Measurements from ENCODE around the gene TTC28. TPM values are rescaled to one million over a fixed set of nuclear protein-coding genes. Genes with fewer than 3 reads are reported as not detected.
"Not testable (repeated sequence)": the region's sequence is repeated elsewhere in the genome, so short reads cannot be mapped to it uniquely, and the experiment has no call there.

Gene TTC28
- total and polyA plus RNA-seq, 12 donors = 3.4 to 75.6 (median 28.6) TPM

GRCh38 chr22:28465841-28466240, 213.8 kb downstream of the TTC28 start:
- no peak for DNase-seq
- Histone ChIP-seq H3K27ac (no peak overlapping the region), H3K36me3 (replicated peaks in 1 of 2) (no peaks in the 10 kb centered on the region), H3K9me3 (replicated peaks in 1 of 3) (no peaks in the 10 kb centered on the region), H3K4me1 (replicated peaks in 1 of 2) (no peaks in the 10 kb centered on the region), H3K27me3 (no peaks in the 10 kb centered on the region), H3K4me3 (no peak overlapping the region)
- WGBS, 4 donors = 85 to 97% (median 94%) methylated on average over 1 of the region's 1 CpG
- intact Hi-C loops (cut with DNase I) = no loop called here
- TF ChIP-seq CTCF (IDR thresholded peaks at IDR 0.05) = no peak
- no peak for TF ChIP-seq POLR2A (IDR thresholded peaks at IDR 0.05)

GRCh38 chr22:28464127-28464526, 215.5 kb downstream of the TTC28 start:
- intact Hi-C loops (cut with DNase I) = no loop called here
- H3K4me1 ChIP-seq (replicated peaks in 1 of 2) = no peaks in the 10 kb centered on the region
- WGBS, 4 donors = 50 to 71% (median 67%) methylated on average over 1 of the region's 1 CpG
- H3K4me3 ChIP-seq = no peak overlapping the region
- DNase-seq = no peak
- no peaks in the 10 kb centered on the region for H3K9me3 ChIP-seq (replicated peaks in 1 of 3)
- H3K36me3 ChIP-seq (replicated peaks in 1 of 2) = no peaks in the 10 kb centered on the region
- TF ChIP-seq POLR2A (IDR thresholded peaks at IDR 0.05) = no peak
- no peak for TF ChIP-seq CTCF (IDR thresholded peaks at IDR 0.05)
- H3K27ac ChIP-seq = no peak overlapping the region
- no peaks in the 10 kb centered on the region for H3K27me3 ChIP-seq

GRCh38 chr22:28463408-28463807, 216.2 kb downstream of the TTC28 start:
- H3K4me3 ChIP-seq; H3K4me1 ChIP-seq (replicated peaks in 1 of 2); H3K27ac ChIP-seq; H3K9me3 ChIP-seq (replicated peaks in 1 of 3); H3K36me3 ChIP-seq (replicated peaks in 1 of 2); H3K27me3 ChIP-seq; intact Hi-C loops (cut with DNase I); DNase-seq: not testable (repeated sequence)
- WGBS, 4 donors = 82 to 100% (median 94%) methylated on average over 1 of the region's 1 CpG

- intact Hi-C loops (cut with DNase I) = no loop called here
- H3K9me3 ChIP-seq (replicated peaks in 1 of 3) = no peaks in the 10 kb centered on the region
- H3K27ac ChIP-seq = no peak overlapping the region
- no peaks in the 10 kb centered on the region for H3K36me3 ChIP-seq (replicated peaks in 1 of 2)
- DNase-seq = no peak
- no peak overlapping the region for H3K4me3 ChIP-seq
- H3K27me3 ChIP-seq = no peaks in the 10 kb centered on the region
- TF ChIP-seq POLR2A (IDR thresholded peaks at IDR 0.05) (no peak), CTCF (IDR thresholded peaks at IDR 0.05) (no peak)
- H3K4me1 ChIP-seq (replicated peaks in 1 of 2) = no peaks in the 10 kb centered on the region
- WGBS, 4 donors = 90 to 96% (median 93%) methylated on average over 2 of the region's 2 CpGs
Measured at GRCh38 chr22:28462901-28463300, 216.7 kb downstream of the TTC28 start.

GRCh38 chr22:28462041-28462440, 217.6 kb downstream of the TTC28 start:
- no peaks in the 10 kb centered on the region for H3K36me3 ChIP-seq (replicated peaks in 1 of 2)
- no peaks in the 10 kb centered on the region for H3K27me3 ChIP-seq
- intact Hi-C loops (cut with DNase I) = no loop called here
- no peak overlapping the region for H3K27ac ChIP-seq
- TF ChIP-seq CTCF (IDR thresholded peaks at IDR 0.05) = no peak
- no peak for TF ChIP-seq POLR2A (IDR thresholded peaks at IDR 0.05)
- H3K4me1 ChIP-seq (replicated peaks in 1 of 2) = no peaks in the 10 kb centered on the region
- no peak overlapping the region for H3K4me3 ChIP-seq
- no peak for DNase-seq
- WGBS, 4 donors = 93 to 100% (median 97%) methylated on average over 1 of the region's 1 CpG
- H3K9me3 ChIP-seq (replicated peaks in 1 of 3) = no peaks in the 10 kb centered on the region
